ENCODE data around the gene VPS37C.

- TF ChIP-seq, protein P1, sequence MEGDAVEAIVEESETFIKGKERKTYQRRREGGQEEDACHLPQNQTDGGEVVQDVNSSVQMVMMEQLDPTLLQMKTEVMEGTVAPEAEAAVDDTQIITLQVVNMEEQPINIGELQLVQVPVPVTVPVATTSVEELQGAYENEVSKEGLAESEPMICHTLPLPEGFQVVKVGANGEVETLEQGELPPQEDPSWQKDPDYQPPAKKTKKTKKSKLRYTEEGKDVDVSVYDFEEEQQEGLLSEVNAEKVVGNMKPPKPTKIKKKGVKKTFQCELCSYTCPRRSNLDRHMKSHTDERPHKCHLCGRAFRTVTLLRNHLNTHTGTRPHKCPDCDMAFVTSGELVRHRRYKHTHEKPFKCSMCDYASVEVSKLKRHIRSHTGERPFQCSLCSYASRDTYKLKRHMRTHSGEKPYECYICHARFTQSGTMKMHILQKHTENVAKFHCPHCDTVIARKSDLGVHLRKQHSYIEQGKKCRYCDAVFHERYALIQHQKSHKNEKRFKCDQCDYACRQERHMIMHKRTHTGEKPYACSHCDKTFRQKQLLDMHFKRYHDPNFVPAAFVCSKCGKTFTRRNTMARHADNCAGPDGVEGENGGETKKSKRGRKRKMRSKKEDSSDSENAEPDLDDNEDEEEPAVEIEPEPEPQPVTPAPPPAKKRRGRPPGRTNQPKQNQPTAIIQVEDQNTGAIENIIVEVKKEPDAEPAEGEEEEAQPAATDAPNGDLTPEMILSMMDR (IDR thresholded peaks at IDR 0.05), result no peak
- TF ChIP-seq POLR2A (IDR thresholded peaks at IDR 0.05), result no peak
Measured at GRCh38 chr11:61139387-61139786, 21.8 kb downstream of the VPS37C start.
